Measurements from ENCODE around the gene CDHR5.
"Not testable (repeated sequence)": the region's sequence is repeated elsewhere in the genome, so short reads cannot be mapped to it uniquely, and the experiment has no call there.

The CDHR5 gene

GRCh38 chr11:624705-625635 is at the start of gene CDHR5:
Gene CDHR5 (minus strand): TSS chr11:624955. CDS start chr11:624902, 53 bp downstream.
- no peak for DNase-seq

- no peak for DNase-seq
These were observed 49.7 kb upstream of the CDHR5 start for GRCh38 chr11:674406-674805.

GRCh38 chr11:673866-674265 is 49.1 kb upstream of the CDHR5 start:
- no peak for DNase-seq

GRCh38 chr11:665704-666281 is 41.0 kb upstream of the CDHR5 start:
- DNase-seq, result no peak

GRCh38 chr11:665062-665703 is 40.4 kb upstream of the CDHR5 start:
- DNase-seq, result no peak

- DNase-seq, result peak in 1 of 2 experiments; percentile 13
These were observed 38.0 kb upstream of the CDHR5 start for GRCh38 chr11:662689-663274.

GRCh38 chr11:660681-661444 is 36.1 kb upstream of the CDHR5 start:
- DNase-seq, result no peak

GRCh38 chr11:660281-660680 is 35.5 kb upstream of the CDHR5 start:
- DNase-seq, result no peak

- DNase-seq, result no peak
These were observed 34.9 kb upstream of the CDHR5 start for GRCh38 chr11:659532-660085.

- DNase-seq, result no peak
These were observed 33.0 kb upstream of the CDHR5 start for GRCh38 chr11:657691-658126.

GRCh38 chr11:656866-657265 is 32.1 kb upstream of the CDHR5 start:
- DNase-seq, result no peak

- DNase-seq, result no peak
These were observed 31.7 kb upstream of the CDHR5 start for GRCh38 chr11:656426-656825.

GRCh38 chr11:655036-655726 is 30.4 kb upstream of the CDHR5 start:
- no peak for DNase-seq

GRCh38 chr11:654444-654843 is 29.7 kb upstream of the CDHR5 start:
- DNase-seq, result not testable (repeated sequence)

GRCh38 chr11:653837-654236 is 29.1 kb upstream of the CDHR5 start:
- DNase-seq, result no peak

GRCh38 chr11:653136-653535 is 28.4 kb upstream of the CDHR5 start:
- DNase-seq, result not testable (repeated sequence)

GRCh38 chr11:650482-650881 is 25.7 kb upstream of the CDHR5 start:
- DNase-seq, result no peak

- DNase-seq, result not testable (repeated sequence)
These were observed 23.0 kb upstream of the CDHR5 start for GRCh38 chr11:647672-648158.

GRCh38 chr11:646214-646613 is 21.5 kb upstream of the CDHR5 start:
- no peak for DNase-seq

GRCh38 chr11:645536-645935 is 20.8 kb upstream of the CDHR5 start:
- DNase-seq, result no peak
